NT2/D1 (cell line): ENCODE data around the gene THAP5.
A peak's percentile ranks its signal among the peaks of the same experiment; 100 is the strongest.
"Not testable (repeated sequence)": the region's sequence is repeated elsewhere in the genome, so short reads cannot be mapped to it uniquely, and the experiment has no call there.

Experiments used
- DNase-seq: peaks from one replicate; pipeline ENCODE4 v3.0.0-alpha.2; 2011; ENCODE audit warnings: low read depth, low spot score
- H3K27me3 ChIP-seq: 2 replicates; pipeline ENCODE4 v1.6.0; 2011; ENCODE audit warnings: mild to moderate bottlenecking; ENCODE audit not compliant: insufficient read length, insufficient read depth
- H3K36me3 ChIP-seq: 2 replicates; pipeline ENCODE4 v1.6.1; 2011; ENCODE audit warnings: mild to moderate bottlenecking, low read length, mixed read lengths; ENCODE audit not compliant: insufficient read depth, insufficient read length
- H3K4me1 ChIP-seq: 2 replicates; pipeline ENCODE4 v1.5.1; 2011; ENCODE audit not compliant: insufficient read depth, insufficient read length
- H3K4me3 ChIP-seq: 2 replicates; pipeline ENCODE4 v1.5.1; 2011; ENCODE audit warnings: low read depth; ENCODE audit not compliant: insufficient read length
- H3K9ac ChIP-seq: 2 replicates; pipeline ENCODE4 v1.6.0; 2011; ENCODE audit warnings: low read depth; ENCODE audit not compliant: insufficient read length
- H3K9me3 ChIP-seq: 2 replicates; pipeline ENCODE4 v1.5.1; 2011; ENCODE audit warnings: mild to moderate bottlenecking, low read length; ENCODE audit not compliant: insufficient read depth
- SUZ12 ChIP-seq: IDR thresholded peaks from 2 replicates; pipeline ENCODE4 v1.6.1; 2011; ENCODE audit not compliant: insufficient read length, insufficient read depth; ENCODE audit errors: extremely low read depth
- YY1 ChIP-seq: IDR thresholded peaks from 2 replicates; pipeline ENCODE4 v1.6.1; 2011; ENCODE audit not compliant: insufficient read length, insufficient read depth
- ZNF274 ChIP-seq: IDR thresholded peaks from 2 replicates; pipeline ENCODE4 v1.6.1; 2011; ENCODE audit warnings: mild to moderate bottlenecking, low read depth, low read length

THAP5 gene

GRCh38 chr7:108570146-108570755 is 745 bp upstream of the THAP5 start:
- Histone ChIP-seq H3K4me3 (peak overlapping the region; percentile 91), H3K9me3 (no peaks in the 10 kb centered on the region), H3K27me3 (no peaks in the 10 kb centered on the region), H3K36me3 (peaks cover 38% of the 10 kb centered on the region), H3K9ac (peak overlapping the region; percentile 95), H3K4me1 (no peaks in the 10 kb centered on the region)
- DNase-seq: no peak
- TF ChIP-seq ZNF274 (no peak), SUZ12 (no peak), YY1 (no peak)

- no peak for DNase-seq
- Histone ChIP-seq H3K27me3 (no peaks in the 10 kb centered on the region), H3K36me3 (peaks cover 39% of the 10 kb centered on the region), H3K9ac (peak overlapping the region; percentile 90), H3K4me3 (peak overlapping the region; percentile 91), H3K9me3 (no peaks in the 10 kb centered on the region), H3K4me1 (no peaks in the 10 kb centered on the region)
- TF ChIP-seq ZNF274 (no peak), YY1 (no peak), SUZ12 (no peak)
These were observed 615 bp downstream of the THAP5 start for GRCh38 chr7:108568801-108569380.

- TF ChIP-seq SUZ12: no peak
- TF ChIP-seq ZNF274: no peak
- TF ChIP-seq YY1: no peak
- Histone ChIP-seq H3K36me3 (peaks cover 21% of the 10 kb centered on the region), H3K27me3 (no peaks in the 10 kb centered on the region)
These were observed 3.5 kb downstream of the THAP5 start for GRCh38 chr7:108565987-108566386.

GRCh38 chr7:108561047-108561619 is 8.4 kb downstream of the THAP5 start:
- no peak for DNase-seq

More at GRCh38 chr7:108565987-108566386, 3.5 kb downstream of the THAP5 start:
- Histone ChIP-seq H3K9me3 (no peaks in the 10 kb centered on the region), H3K9ac (no peak overlapping the region), H3K4me3 (no peak overlapping the region), H3K4me1 (no peaks in the 10 kb centered on the region)
- DNase-seq: no peak

GRCh38 chr7:108559253-108559652 is 10.3 kb downstream of the THAP5 start:
- Histone ChIP-seq H3K9me3 (peaks cover 20% of the 10 kb centered on the region; the same call in 1 of the 2 replicates), H3K4me3 (no peak overlapping the region), H3K9ac (no peak overlapping the region), H3K27me3 (no peaks in the 10 kb centered on the region), H3K4me1 (no peaks in the 10 kb centered on the region), H3K36me3 (peaks cover 4% of the 10 kb centered on the region)
- no peak for TF ChIP-seq YY1
- TF ChIP-seq ZNF274: no peak
- DNase-seq: no peak

More at GRCh38 chr7:108561047-108561619, 8.4 kb downstream of the THAP5 start:
- Histone ChIP-seq H3K9me3 (peaks cover 17% of the 10 kb centered on the region; the same call in 1 of the 2 replicates), H3K4me3 (no peak overlapping the region), H3K4me1 (no peaks in the 10 kb centered on the region), H3K9ac (no peak overlapping the region), H3K36me3 (peaks cover 19% of the 10 kb centered on the region), H3K27me3 (no peaks in the 10 kb centered on the region)
- TF ChIP-seq YY1 (no peak), ZNF274 (no peak), SUZ12 (no peak)

- Histone ChIP-seq H3K4me3 (no peak overlapping the region), H3K4me1 (no peaks in the 10 kb centered on the region), H3K27me3 (no peaks in the 10 kb centered on the region), H3K9me3 (peaks cover 20% of the 10 kb centered on the region; the same call in 1 of the 2 replicates), H3K9ac (no peak overlapping the region), H3K36me3 (no peaks in the 10 kb centered on the region)
- no peak for TF ChIP-seq SUZ12
- no peak for TF ChIP-seq ZNF274
- no peak for TF ChIP-seq YY1
- DNase-seq: no peak
These were observed 11.9 kb downstream of the THAP5 start for GRCh38 chr7:108557617-108558016.

- Histone ChIP-seq H3K4me3 (no peak overlapping the region), H3K27me3 (no peaks in the 10 kb centered on the region)
These were observed 12.3 kb downstream of the THAP5 start for GRCh38 chr7:108557191-108557590.

GRCh38 chr7:108556665-108557064 is 12.8 kb downstream of the THAP5 start:
- H3K36me3 ChIP-seq, H3K9ac ChIP-seq, H3K4me1 ChIP-seq, DNase-seq, H3K27me3 ChIP-seq, H3K4me3 ChIP-seq: not testable (repeated sequence)
- peaks cover 20% of the 10 kb centered on the region; the same call in 1 of the 2 replicates for H3K9me3 ChIP-seq

More at GRCh38 chr7:108557191-108557590, 12.3 kb downstream of the THAP5 start:
- Histone ChIP-seq H3K9ac (no peak overlapping the region), H3K9me3 (peaks cover 20% of the 10 kb centered on the region; the same call in 1 of the 2 replicates), H3K4me1 (no peaks in the 10 kb centered on the region), H3K36me3 (no peaks in the 10 kb centered on the region)
- no peak for DNase-seq
- TF ChIP-seq ZNF274 (no peak), SUZ12 (no peak), YY1 (no peak)

GRCh38 chr7:108548141-108548896 is 21.2 kb downstream of the THAP5 start:
- not testable (repeated sequence) for H3K9ac ChIP-seq, H3K27me3 ChIP-seq, DNase-seq, H3K9me3 ChIP-seq, H3K4me1 ChIP-seq, H3K4me3 ChIP-seq, H3K36me3 ChIP-seq
